HUES48 (cell line): ENCODE results near the gene KCNJ10.

Experiments
- H3K27ac ChIP-seq: one replicate; pipeline ENCODE4 v1.7.0; 2013; ENCODE audit warnings: low read depth, low read length, inconsistent platforms
- H3K27me3 ChIP-seq: 2 replicates; pipeline ENCODE4 v1.6.1; 2013; ENCODE audit warnings: mild to moderate bottlenecking, low read length; ENCODE audit not compliant: control insufficient read depth, insufficient read depth
- H3K36me3 ChIP-seq: 2 replicates; pipeline ENCODE4 v1.6.1; 2013; ENCODE audit warnings: low read length; ENCODE audit not compliant: control insufficient read depth, insufficient read depth
- H3K4me1 ChIP-seq: 2 replicates; pipeline ENCODE4 v1.6.1; 2013; ENCODE audit warnings: mild to moderate bottlenecking, low read length; ENCODE audit not compliant: control insufficient read depth, insufficient read depth
- H3K4me3 ChIP-seq: 2 replicates; pipeline ENCODE4 v1.5.1; 2013; ENCODE audit warnings: mild to moderate bottlenecking, low read depth, low read length
- H3K9ac ChIP-seq: 2 replicates; pipeline ENCODE4 v1.6.1; 2013; ENCODE audit warnings: mild to moderate bottlenecking, low read depth, low read length, moderate library complexity
- H3K9me3 ChIP-seq: 2 replicates; pipeline ENCODE4 v1.6.1; 2013; ENCODE audit warnings: low read length; ENCODE audit not compliant: control insufficient read depth, insufficient read depth

Gene KCNJ10

GRCh38 chr1:159986093-159986492, 83.9 kb downstream of the KCNJ10 start:
- Histone ChIP-seq H3K27ac (no peak overlapping the region), H3K4me1 (0 out of 2 replicates have a peak, but pooled peaks cover 3% of the 10 kb centered on the region), H3K9ac (no peak overlapping the region), H3K4me3 (no peak overlapping the region), H3K27me3 (no peaks in the 10 kb centered on the region), H3K9me3 (no peaks in the 10 kb centered on the region), H3K36me3 (no peaks in the 10 kb centered on the region)

GRCh38 chr1:159985473-159985872, 84.5 kb downstream of the KCNJ10 start:
- Histone ChIP-seq H3K27me3 (no peaks in the 10 kb centered on the region), H3K9ac (no peak overlapping the region), H3K36me3 (no peaks in the 10 kb centered on the region), H3K27ac (no peak overlapping the region), H3K9me3 (no peaks in the 10 kb centered on the region), H3K4me1 (0 out of 2 replicates have a peak, but pooled peaks cover under 1% of the 10 kb centered on the region), H3K4me3 (no peak overlapping the region)

DNA sequence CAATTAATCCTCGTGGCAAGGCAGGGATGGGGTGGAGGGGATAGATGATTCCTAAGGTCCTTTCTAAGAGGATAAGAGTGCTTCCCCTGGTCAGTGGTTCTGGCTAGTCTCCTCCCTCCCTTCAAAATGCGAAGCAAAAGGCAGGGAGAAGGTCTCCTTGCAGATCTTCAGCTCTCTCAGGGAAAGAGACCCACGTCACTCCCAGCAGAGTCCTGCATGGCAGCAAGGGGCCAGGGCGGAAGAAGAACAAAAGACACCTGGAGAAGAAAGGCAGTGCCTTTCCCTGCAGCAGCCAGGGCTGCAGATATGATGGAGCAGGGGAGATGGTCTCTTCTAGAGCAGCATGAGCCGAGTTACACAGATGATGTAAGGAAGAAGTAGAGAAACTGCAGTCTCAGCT, 86.3 kb downstream of the KCNJ10 start:
- Histone ChIP-seq H3K27ac (no peak overlapping the region), H3K9me3 (no peaks in the 10 kb centered on the region), H3K4me3 (no peak overlapping the region), H3K4me1 (no peaks in the 10 kb centered on the region), H3K9ac (no peak overlapping the region), H3K36me3 (no peaks in the 10 kb centered on the region), H3K27me3 (no peaks in the 10 kb centered on the region)

- Histone ChIP-seq H3K36me3 (no peaks in the 10 kb centered on the region), H3K27me3 (no peaks in the 10 kb centered on the region; the same call in 1 of the 2 replicates), H3K27ac (no peak overlapping the region), H3K9me3 (no peaks in the 10 kb centered on the region), H3K9ac (no peak overlapping the region), H3K4me3 (no peak overlapping the region), H3K4me1 (no peaks in the 10 kb centered on the region)
These were observed 87.7 kb downstream of the KCNJ10 start for GRCh38 chr1:159982280-159982679.

GRCh38 chr1:159981351-159982055, 88.5 kb downstream of the KCNJ10 start:
- Histone ChIP-seq H3K9me3 (no peaks in the 10 kb centered on the region), H3K27me3 (no peaks in the 10 kb centered on the region; the same call in 1 of the 2 replicates), H3K36me3 (no peaks in the 10 kb centered on the region), H3K4me3 (no peak overlapping the region), H3K4me1 (no peaks in the 10 kb centered on the region), H3K9ac (no peak overlapping the region), H3K27ac (no peak overlapping the region)

GRCh38 chr1:159980786-159981185, 89.2 kb downstream of the KCNJ10 start:
- Histone ChIP-seq H3K4me3 (no peak overlapping the region), H3K9me3 (no peaks in the 10 kb centered on the region), H3K4me1 (no peaks in the 10 kb centered on the region), H3K27me3 (no peaks in the 10 kb centered on the region; the same call in 1 of the 2 replicates), H3K36me3 (no peaks in the 10 kb centered on the region), H3K9ac (no peak overlapping the region), H3K27ac (no peak overlapping the region)

GRCh38 chr1:159980076-159980475, 89.9 kb downstream of the KCNJ10 start:
- Histone ChIP-seq H3K4me1 (no peaks in the 10 kb centered on the region), H3K36me3 (no peaks in the 10 kb centered on the region), H3K9me3 (no peaks in the 10 kb centered on the region), H3K4me3 (no peak overlapping the region), H3K27me3 (no peaks in the 10 kb centered on the region; the same call in 1 of the 2 replicates), H3K27ac (no peak overlapping the region), H3K9ac (no peak overlapping the region)

DNA sequence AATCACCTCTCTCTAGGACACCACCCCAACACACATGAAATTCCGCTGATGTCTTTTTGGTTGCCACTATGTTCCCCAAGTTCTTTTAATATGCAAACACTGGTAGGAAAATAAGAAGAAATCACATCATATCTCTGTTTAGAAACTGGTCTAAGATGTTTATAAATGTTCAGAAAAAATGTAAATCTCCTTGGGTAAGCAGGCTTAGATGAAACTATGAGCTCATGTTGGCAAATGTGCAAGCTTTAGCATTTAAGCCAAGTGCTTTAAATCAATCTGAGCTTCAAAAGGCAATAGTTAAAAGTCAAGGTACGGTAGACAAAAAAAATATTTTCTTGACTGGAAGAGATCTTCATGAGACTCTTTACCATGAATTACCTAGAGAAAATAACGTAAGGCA, 90.7 kb downstream of the KCNJ10 start:
- no peaks in the 10 kb centered on the region for H3K9me3 ChIP-seq
- H3K27ac ChIP-seq, result no peak overlapping the region
- H3K4me1 ChIP-seq, result no peaks in the 10 kb centered on the region
- H3K36me3 ChIP-seq, result no peaks in the 10 kb centered on the region
- H3K27me3 ChIP-seq, result no peaks in the 10 kb centered on the region; the same call in 1 of the 2 replicates
- no peak overlapping the region for H3K9ac ChIP-seq
- H3K4me3 ChIP-seq, result no peak overlapping the region

DNA sequence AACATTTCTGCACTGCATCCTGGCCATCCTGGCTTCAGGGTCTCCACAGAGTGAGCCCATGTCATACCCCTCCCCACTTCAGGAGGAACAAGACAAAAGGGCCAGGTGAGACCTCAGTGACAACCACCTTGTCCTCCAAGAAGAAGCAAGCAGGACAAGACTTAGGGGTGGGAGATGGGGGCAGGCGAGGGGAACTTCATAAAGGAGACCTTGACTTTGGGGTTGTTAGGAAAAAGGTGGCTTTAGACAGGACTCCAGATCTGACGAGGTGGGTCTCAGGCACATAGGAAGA, 91.9 kb downstream of the KCNJ10 start:
- H3K36me3 ChIP-seq, result no peaks in the 10 kb centered on the region
- no peaks in the 10 kb centered on the region for H3K9me3 ChIP-seq
- no peak overlapping the region for H3K9ac ChIP-seq
- no peaks in the 10 kb centered on the region; the same call in 1 of the 2 replicates for H3K27me3 ChIP-seq
- H3K4me3 ChIP-seq, result no peak overlapping the region
- H3K4me1 ChIP-seq, result no peaks in the 10 kb centered on the region
- H3K27ac ChIP-seq, result no peak overlapping the region

DNA sequence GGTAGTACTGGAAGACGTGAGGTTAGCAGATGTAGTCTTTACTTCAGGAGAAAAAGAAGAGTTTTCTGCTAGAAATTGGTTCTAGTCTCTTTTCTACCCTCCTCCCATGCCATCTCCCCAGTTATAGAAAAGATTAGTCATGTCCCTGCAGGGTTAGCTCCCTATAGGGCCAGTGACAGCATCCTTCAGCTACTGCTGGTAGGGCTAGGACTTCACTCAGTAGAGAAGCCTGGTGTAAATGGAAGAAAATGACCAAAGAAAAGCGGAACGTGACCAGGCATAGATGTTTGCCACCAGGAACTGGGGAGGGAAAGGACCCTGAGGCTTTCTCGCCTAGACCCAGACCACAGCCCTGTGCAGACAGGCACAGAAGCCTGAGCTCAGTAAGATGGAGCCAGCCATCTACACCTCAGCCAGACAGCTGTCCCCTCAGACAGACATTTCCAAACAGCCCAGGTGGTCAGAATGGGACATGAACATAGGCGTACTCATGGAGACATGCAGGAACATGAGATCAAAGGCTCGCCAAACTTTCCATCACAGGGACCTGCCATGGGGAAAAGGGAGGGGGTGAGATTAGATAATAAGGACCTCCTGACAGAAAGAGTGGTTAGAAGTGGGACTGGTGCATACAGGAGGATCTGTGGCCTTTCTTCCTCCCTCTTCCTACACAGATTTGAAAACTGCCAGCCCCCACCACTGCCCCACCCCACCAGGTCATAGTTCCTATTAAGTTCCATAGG, 92.4 kb downstream of the KCNJ10 start:
- no peak overlapping the region for H3K9ac ChIP-seq
- H3K27me3 ChIP-seq, result no peaks in the 10 kb centered on the region; the same call in 1 of the 2 replicates
- H3K36me3 ChIP-seq, result no peaks in the 10 kb centered on the region
- no peaks in the 10 kb centered on the region for H3K9me3 ChIP-seq
- H3K4me1 ChIP-seq, result no peaks in the 10 kb centered on the region
- no peak overlapping the region for H3K4me3 ChIP-seq
- H3K27ac ChIP-seq, result no peak overlapping the region

DNA sequence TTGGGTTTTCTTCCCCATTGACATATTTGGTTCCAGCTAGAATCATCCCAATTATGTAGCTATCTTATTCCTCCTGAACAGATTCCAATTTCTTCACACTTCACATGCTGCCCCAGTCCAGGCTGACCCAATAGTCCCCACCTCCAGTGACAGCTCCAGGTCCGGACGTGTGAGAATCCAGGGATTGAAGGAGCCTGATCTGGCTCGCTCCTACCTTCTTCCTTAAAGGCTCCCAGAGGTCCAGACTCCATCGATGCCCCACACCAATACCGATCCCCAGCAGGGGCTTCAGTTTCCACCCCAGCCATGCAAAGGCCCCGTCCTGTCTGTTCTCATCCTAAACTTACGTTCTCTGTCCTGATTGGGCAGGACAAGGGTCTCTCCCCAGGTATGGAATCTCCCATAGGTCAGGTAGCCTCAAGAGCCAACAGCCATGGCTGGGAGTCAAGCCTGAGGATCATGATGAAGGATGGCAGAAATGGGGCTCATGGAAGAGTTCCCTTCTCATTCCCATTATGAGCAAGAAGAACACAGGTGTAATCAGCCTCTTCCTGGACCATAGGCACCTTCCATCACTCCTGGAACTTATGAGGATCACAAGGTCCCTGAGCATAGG, 95.5 kb downstream of the KCNJ10 start:
- H3K9ac ChIP-seq, result no peak overlapping the region
- H3K9me3 ChIP-seq, result no peaks in the 10 kb centered on the region
- H3K4me3 ChIP-seq, result no peak overlapping the region
- H3K27ac ChIP-seq, result no peak overlapping the region
- H3K27me3 ChIP-seq, result no peaks in the 10 kb centered on the region; the same call in 1 of the 2 replicates
- no peaks in the 10 kb centered on the region for H3K36me3 ChIP-seq
- no peaks in the 10 kb centered on the region for H3K4me1 ChIP-seq
